Measurements from ENCODE around the gene POP4. TPM values are rescaled to one million over a fixed set of nuclear protein-coding genes. Genes with fewer than 3 reads are reported as not detected.

POP4 gene
- total RNA-seq, 4 donors from 2014 or later: 52.8 to 73.5 (median 71.5) TPM

GRCh38 chr19:29562299-29563297 is 43.5 kb upstream of the POP4 start:
- DNase-seq (ENCODE audit: extremely low spot score): no peak
- H3K36me3 ChIP-seq: no peaks in the 10 kb centered on the region
- no peak overlapping the region for H3K4me3 ChIP-seq
- no peaks in the 10 kb centered on the region for H3K4me1 ChIP-seq
- H3K27me3 ChIP-seq: peaks cover 0 to 59% (median 0%) of the 10 kb centered on the region in 4 donors
- intact Hi-C loops (cut with DNase I): no loop called here
- H3K9me3 ChIP-seq: peaks cover 0 to 24% (median 19%) of the 10 kb centered on the region in 4 donors
- no peak for TF ChIP-seq POLR2A (IDR thresholded peaks at IDR 0.05; ENCODE audit: low read depth)
- TF ChIP-seq EP300 (IDR thresholded peaks at IDR 0.05): no peak
- no peak for TF ChIP-seq CTCF (IDR thresholded peaks at IDR 0.05)
- no peak for TF ChIP-seq POLR2AphosphoS5 (IDR thresholded peaks at IDR 0.05)
- 70% methylated on average over 10 of the region's 16 CpGs for WGBS
- no peak overlapping the region for H3K27ac ChIP-seq (replicated peaks in 1 of 4)

GRCh38 chr19:29563486-29564101 is 42.5 kb upstream of the POP4 start:
- 83% methylated on average over 11 of the region's 11 CpGs for WGBS
- Histone ChIP-seq H3K27ac (replicated peaks in 1 of 4) (no peak overlapping the region), H3K27me3 (peaks cover 0 to 69% (median 0%) of the 10 kb centered on the region in 4 donors), H3K36me3 (no peaks in the 10 kb centered on the region), H3K4me3 (no peak overlapping the region), H3K4me1 (no peaks in the 10 kb centered on the region), H3K9me3 (peaks cover 0 to 20% (median 17%) of the 10 kb centered on the region in 4 donors)
- DNase-seq (ENCODE audit: extremely low spot score): no peak
- intact Hi-C loops (cut with DNase I): no loop called here
- TF ChIP-seq POLR2A (IDR thresholded peaks at IDR 0.05; ENCODE audit: low read depth): no peak
- TF ChIP-seq EP300 (IDR thresholded peaks at IDR 0.05): no peak
- TF ChIP-seq POLR2AphosphoS5 (IDR thresholded peaks at IDR 0.05): no peak
- TF ChIP-seq CTCF (IDR thresholded peaks at IDR 0.05): no peak

- no peak for TF ChIP-seq EP300 (IDR thresholded peaks at IDR 0.05)
- TF ChIP-seq CTCF (IDR thresholded peaks at IDR 0.05): no peak
- no peak for TF ChIP-seq POLR2A (IDR thresholded peaks at IDR 0.05; ENCODE audit: low read depth)
- TF ChIP-seq POLR2AphosphoS5 (IDR thresholded peaks at IDR 0.05): no peak
- WGBS: 39% methylated on average over 11 of the region's 11 CpGs
- intact Hi-C loops (cut with DNase I): no loop called here
- H3K36me3 ChIP-seq: no peaks in the 10 kb centered on the region
- no peak for DNase-seq (ENCODE audit: extremely low spot score)
- no peak overlapping the region for H3K27ac ChIP-seq (replicated peaks in 1 of 4)
- H3K9me3 ChIP-seq: peaks cover 0 to 16% (median 14%) of the 10 kb centered on the region in 4 donors
- H3K4me1 ChIP-seq: no peaks in the 10 kb centered on the region
- no peak overlapping the region for H3K4me3 ChIP-seq
- peaks cover 0 to 74% (median 0%) of the 10 kb centered on the region in 4 donors for H3K27me3 ChIP-seq
These were observed 41.5 kb upstream of the POP4 start for GRCh38 chr19:29564574-29565005.

- Histone ChIP-seq H3K27me3 (peaks cover 0 to 74% (median 0%) of the 10 kb centered on the region in 4 donors), H3K4me3 (no peak overlapping the region), H3K4me1 (no peaks in the 10 kb centered on the region), H3K36me3 (no peaks in the 10 kb centered on the region), H3K27ac (replicated peaks in 1 of 4) (no peak overlapping the region), H3K9me3 (peaks cover 0 to 10% (median 8%) of the 10 kb centered on the region in 4 donors)
- DNase-seq (ENCODE audit: extremely low spot score): no peak
- intact Hi-C loops (cut with DNase I): no loop called here
- no peak for TF ChIP-seq EP300 (IDR thresholded peaks at IDR 0.05)
- TF ChIP-seq POLR2AphosphoS5 (IDR thresholded peaks at IDR 0.05): no peak
- TF ChIP-seq POLR2A (IDR thresholded peaks at IDR 0.05; ENCODE audit: low read depth): no peak
- TF ChIP-seq CTCF (IDR thresholded peaks at IDR 0.05): no peak
- WGBS: 85% methylated on average over 19 of the region's 19 CpGs
These were observed 40.9 kb upstream of the POP4 start for GRCh38 chr19:29565171-29565570.

All from esophagus muscularis mucosa (tissue), 4 donors.